NCI-H524 treated with DMSO at 0.1 percent for 48 hours (cell line): ENCODE data around the gene FHIT.

Experiments
- DNase-seq: peaks from one replicate; lab custom pipeline; 2025; lab: John Stamatoyannopoulos, UW

FHIT gene

DNA sequence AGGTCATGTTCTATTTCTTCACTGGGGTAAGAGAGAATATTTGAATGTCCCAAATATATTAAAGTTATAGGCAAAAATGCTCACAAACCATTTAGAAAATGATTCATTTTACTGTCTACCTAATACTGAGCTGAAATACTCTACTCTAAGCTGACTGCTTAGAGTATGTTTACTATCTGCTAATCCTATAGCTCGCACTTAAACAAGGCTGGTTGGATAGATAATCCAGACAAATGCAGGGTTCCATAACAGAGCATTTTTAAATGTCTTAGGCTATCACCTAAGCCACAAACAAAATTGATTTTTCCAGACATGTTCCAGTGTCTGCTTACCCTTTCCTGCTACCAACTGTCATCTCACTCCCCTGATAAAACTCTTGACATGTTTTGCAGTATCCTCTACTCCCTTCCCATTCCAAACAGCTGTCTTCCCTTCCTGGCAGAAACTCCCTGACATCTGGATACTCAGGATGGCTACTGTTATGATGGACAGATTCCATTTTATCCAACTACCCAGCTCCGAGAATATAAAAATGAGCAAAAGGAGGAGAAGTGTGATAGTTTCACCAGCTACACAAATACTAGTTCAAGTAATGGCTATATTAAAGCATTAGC is 1034.7 kb downstream of the FHIT start:
- no peak for DNase-seq

DNA sequence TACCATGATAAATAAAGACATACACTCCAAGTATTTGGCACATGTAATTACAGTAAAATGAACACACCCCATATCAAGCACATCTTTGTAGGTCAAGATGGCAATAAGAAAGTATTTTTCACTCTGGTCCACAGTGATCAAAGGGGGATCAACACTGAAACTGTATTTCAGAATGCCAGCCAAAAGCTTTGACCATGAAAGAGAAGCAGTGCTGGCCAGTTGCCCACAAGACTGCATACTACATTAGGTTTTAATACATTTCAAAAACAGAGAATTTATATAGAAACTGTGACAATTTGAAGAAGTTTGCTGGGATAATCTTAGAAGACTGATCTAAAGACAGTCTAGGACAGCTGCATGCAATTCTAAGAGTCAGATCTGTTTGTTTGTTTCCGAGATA is 1035.3 kb downstream of the FHIT start:
- DNase-seq: no peak

DNA sequence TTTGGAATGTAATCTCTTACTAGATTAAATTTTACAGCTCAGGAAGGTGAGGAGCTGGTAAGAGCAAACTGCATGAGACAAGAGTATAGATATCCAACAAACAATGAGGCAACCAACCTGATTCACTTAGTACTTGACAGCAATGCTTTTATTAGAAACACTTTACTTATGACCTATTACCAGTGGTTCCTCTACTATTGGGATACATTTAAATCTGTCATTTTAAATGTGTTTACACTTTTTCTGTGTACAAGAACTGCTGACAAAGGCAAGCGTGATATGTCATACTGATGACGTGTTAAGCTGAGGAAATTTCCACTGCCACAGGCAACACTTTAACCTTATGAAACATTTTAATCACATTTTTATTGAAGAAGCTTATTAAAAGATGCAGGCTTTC is 1043.3 kb downstream of the FHIT start:
- no peak for DNase-seq

DNA sequence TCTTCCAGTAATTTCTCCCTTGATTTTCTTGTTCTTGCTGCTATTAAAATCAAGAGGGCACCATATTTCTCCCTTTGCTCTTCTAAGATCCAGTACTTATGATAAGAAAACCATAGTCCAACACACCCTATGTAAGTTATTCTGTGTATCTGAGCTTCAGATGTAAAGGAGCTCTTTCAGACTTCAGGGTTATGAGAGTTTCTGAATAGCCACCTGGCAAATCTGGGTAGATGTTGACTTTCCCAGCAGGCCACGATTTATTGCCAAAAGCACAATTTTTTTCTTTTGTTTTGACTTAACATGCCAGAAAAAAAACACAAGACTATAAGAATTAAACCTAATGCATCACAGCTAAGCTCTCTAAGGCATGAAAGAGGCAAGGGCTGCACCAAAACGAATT is 1045.0 kb downstream of the FHIT start:
- no peak for DNase-seq

DNA sequence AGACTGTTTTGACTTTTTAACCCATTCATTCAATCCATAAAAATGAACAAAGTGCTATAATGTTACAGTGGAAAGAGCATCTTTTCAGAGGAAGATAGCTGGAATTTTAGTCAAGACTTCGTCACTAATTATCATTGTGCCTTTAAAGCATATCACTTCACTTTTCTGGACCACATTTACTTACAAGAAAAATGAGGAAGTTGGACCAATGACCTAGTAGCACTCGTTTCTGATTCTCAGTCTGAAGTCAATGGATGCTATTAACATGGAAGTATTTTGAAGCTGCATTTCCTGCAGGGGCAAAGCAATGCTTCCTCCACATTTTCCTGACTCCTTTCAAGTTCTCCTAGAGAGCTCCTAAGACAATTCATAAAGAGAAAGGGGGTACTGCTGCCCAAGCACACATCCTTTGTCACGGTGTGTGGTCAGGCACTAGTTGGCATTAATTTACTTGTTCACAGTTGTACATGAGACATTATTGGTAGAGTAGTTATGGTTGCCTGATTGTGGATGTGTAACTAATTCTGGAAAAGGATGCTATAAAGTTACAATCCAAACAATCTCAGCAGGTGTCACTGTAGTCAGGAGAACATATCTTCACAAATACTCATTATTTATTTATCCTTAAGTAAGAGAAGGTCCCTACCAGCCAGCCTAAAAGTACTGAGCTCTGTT is 1049.1 kb downstream of the FHIT start:
- no peak for DNase-seq

DNA sequence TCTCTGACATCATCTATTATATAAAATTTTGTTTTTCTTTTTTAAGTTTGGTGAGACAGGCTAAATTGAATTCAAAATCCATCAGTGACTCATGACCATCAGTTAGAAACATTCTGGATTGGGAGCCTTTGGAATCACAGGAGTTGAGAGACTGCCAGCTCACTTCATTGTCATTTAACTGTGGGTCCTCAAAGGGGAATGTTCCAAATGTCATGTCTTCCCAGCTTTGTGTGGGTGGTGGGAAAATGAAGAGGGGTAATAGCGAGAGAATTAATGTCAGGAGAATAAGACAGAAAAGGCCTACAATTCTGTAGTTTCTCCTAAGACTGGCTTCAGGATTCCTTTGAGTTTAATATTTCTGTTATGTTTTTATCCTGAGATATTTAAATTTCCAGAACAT is 1051.9 kb downstream of the FHIT start:
- DNase-seq: no peak

DNA sequence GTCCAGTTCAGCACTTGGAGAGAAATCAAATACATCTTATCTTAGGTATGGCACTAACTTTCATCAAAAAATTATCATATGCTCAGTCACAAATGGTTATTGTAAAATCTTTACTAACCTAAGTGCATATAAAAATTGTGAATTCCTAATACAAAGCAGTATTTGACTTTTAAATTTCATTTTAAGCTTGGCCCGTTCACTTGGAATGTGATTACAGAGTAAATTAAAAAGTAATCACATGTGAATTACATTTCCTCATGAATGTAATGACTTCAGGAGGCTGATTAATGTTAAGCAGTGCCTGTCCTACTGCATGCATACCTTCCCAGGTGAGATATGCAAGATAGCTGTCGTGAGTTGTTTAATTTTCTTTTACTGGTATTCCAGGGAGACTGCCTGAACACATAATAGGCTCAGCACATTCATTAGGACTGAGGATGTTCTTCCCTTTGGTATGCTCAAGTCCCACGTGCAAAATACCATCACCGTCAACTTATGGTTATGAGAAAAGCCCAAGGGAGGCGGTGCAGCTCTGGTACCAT is 1053.0 kb downstream of the FHIT start:
- no peak for DNase-seq

DNA sequence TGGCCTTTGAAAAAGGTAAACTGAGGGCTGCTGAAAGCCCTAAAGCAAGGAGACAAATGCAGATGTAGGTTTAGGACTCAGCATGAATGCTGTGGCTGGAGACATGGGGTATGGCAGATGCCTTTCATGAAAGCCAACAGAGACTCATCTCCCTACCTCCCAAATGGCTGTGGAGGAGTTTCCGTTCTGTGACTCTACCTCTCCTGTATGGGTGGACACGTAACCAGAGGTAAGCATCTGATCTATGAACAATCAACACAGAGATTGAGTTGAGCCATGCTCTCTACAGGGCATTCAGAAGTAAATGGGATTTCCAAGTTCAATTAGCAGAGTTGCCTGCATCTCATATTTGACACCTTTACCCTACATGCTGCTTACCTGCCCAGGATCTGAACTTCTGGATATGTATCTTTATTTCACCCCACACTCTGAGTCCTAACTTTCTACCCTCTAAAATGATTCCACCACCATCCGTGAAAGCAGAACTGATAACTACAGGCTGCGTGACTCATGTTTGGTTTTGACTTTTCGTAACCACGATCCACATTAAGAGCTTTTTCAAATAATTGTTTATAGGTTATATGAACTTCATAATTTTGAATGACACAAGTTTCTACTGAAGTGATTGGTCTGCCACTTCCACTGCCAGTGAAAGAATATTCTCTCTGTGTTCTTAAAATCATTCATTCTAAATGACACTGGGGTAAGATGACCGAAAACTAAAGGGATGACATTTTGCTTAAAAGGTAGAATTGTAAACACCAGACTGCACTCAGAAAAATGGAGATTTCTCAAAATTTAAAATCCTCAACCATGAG is 1058.7 kb downstream of the FHIT start:
- no peak for DNase-seq

DNA sequence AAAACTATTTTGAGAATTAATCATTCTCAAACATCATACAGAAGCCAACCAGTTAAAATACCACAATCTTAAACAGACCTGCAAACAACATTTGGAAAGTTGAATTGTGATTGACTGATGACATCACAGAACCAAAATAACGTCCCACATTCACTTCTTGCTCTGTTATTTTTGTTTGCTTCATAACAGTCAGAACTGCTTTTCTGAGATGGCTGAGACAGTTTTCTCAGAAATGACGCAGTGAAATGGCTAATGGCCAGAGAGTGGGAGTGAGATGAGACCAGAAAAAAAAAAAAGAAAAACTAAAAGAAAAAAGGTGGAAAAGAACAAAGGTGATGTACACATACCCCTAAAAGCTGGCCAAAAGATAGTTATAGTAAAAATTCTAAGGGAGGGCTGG is 1061.2 kb downstream of the FHIT start:
- DNase-seq: no peak

DNA sequence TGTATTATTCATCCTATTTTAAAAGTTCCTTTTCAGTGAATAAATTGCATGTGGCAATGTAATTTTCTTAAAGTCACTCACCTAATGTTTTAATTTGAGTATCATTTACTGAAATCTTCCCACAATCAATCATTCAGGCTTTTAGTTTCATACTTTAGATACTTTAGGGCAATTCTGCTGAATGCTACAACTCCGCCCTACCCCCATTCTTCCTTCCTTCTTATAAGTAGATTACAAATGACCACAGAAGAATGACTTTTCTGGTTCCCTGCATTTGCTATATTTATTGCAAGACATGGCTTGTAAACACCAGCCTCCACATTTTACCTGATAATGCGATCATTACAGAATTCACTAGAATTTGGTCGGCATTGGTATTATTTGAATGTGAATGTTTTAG is 1061.9 kb downstream of the FHIT start:
- DNase-seq: no peak

DNA sequence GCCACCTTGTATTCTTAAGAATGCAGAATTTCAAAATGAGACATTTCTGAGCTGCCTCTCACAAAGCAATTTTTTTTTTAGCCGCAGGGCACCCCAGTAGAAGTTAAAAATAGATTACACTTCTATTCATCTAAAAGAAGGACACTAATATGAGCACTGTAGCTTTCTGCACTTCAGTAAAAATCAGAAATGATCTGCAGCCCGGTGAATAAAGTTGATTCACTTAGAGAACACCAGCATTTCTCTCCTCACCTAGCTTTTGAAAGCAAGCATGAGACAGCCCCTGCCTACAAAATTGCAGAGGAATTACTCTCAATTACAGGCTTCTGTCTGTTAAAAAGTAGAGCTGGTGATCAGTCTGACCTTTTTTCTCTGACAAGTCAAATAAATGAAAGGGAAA is 1062.4 kb downstream of the FHIT start:
- DNase-seq: no peak

DNA sequence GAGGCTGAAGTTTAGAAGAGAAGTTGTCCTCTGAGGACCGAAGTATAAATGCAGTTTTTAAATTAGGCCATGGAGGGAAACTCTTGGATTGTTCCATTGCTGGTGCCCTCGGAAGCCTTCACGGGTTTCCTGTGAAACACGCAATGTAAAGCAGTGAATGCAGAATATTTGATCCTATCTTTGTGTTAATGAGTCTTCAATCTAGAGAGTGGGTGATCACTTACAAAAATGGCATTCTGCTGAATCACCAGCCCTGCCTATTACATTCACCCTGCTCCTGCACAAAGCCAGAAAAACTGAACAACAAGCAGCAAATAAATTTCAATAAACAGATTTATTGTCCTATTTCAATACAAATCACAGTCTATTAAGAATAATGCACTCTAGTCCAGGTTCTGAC is 1063.9 kb downstream of the FHIT start:
- no peak for DNase-seq

DNA sequence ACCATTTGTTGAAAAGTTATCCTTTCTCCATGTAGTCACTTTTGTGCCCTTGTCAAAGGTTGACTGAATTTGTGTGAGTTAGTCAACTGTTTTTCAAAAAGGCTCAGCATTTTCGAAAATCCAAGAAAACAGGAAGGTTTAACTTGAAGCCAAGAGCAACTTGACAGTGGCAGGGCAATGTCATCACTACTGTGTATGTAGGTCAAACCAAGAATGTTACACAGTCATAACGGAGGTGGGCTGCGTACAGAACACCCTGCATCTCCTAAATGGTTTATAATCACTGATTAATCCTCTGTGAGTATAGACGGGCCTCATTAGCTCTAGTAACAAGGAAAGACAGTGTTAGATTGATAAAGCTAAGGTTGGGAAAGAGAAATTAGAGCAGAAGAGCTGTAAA is 1064.9 kb downstream of the FHIT start:
- no peak for DNase-seq

DNA sequence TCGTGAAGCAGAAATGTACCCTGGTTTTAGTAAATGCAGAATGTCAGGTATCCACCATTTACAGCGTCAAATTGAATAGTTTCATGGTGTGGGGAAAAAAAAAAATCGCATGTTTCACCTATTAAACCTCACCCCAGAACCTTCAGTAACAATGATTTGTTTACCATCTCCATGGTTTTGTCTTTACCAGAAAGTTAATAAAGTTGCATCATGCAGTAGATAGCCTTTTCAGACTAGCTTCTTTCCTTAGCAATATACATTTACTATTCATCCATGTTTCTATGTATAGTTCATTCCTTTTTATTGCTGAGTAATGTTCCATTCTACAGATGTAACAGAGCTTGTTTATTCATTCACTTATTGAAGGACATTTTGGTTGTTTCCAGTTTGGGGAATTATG is 1066.1 kb downstream of the FHIT start:
- no peak for DNase-seq

DNA sequence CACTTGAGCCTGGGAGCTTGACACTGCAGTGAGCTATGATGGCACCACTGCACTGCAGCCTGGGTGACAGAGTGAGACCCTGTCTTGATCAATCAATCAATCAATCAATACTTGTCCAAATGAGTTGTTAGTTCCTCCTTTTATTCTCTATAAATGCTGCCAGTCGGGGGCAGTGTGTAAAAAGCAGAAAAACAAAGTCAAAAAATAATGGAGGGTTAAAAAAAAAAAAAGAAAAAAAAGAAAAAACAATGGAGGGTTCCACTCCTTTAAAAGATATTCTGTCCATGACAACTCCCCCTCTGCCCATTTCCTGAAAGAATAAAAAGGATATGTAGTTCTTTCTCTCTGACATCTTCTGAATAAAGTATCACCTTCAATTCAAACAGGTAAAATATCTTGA is 1068.6 kb downstream of the FHIT start:
- no peak for DNase-seq

DNA sequence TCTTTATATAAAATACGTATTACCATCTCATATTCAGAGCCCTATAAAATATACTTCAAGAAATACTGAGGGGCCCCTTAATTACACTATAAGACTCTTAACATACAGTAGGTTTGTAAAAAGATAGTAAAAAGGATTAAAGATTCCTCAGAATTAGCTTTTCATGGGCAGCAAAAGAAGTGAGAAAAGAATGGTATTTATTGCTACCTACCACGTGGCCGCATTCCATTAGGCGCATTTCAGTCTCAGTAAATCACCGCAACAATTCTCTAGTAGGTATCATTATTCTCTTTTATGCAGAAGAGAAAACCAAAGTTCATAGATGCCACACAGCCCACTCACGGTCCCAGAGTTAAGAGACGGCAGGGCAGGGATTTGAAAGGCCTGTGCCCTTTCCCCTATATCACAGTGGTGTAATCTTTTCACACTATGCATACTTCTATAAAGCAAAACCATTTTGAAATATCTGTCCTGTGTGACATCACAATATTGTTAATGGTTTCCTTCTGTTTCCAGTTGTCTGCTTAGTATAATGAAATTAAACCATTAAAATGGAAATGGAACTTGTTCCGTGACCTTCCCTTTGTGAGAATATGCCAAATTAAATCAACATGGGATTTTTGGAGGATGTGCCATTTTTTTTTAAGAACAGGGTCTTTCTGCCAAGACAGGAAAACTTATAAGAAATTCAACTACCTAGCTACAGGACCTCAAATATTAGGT is 1072.2 kb downstream of the FHIT start:
- no peak for DNase-seq

DNA sequence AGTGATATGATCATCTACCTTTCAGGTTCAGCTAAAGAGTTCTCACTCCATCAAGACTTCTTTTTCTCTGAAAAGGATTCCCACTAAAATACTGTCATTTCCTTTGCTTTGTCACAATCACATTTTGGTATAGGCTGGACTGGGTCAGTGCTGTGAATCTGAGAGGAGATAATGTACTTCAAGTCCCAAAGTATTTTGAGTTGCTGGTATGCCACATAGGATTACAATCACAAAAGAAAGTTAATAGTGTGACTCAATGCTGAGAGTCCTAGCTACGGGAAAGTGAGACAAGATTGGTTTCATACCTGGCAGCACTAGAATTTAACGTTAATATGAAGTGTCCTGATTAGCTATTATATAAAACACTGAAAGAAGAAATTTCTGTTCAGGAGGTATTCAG is 1073.5 kb downstream of the FHIT start:
- DNase-seq: no peak

DNA sequence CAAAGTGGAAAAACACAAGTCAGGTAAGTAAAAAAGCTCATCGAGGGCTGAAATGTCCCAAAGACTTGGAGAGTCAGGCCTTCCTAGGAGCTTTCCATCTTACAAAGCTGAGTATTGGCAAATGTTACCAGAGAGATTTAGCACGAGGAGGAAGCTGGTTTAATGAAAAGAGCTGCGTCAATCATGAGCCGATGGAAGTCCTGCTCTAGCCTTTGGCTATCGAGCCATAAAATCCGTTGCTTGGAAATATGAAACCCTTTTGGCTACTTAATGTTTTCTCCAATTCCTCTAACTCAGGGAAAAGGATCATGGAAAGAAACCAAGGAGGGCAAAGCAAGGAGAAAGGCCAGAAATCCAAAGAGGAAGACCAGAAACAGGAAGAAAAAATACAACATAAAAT is 1074.6 kb downstream of the FHIT start:
- DNase-seq: no peak

DNA sequence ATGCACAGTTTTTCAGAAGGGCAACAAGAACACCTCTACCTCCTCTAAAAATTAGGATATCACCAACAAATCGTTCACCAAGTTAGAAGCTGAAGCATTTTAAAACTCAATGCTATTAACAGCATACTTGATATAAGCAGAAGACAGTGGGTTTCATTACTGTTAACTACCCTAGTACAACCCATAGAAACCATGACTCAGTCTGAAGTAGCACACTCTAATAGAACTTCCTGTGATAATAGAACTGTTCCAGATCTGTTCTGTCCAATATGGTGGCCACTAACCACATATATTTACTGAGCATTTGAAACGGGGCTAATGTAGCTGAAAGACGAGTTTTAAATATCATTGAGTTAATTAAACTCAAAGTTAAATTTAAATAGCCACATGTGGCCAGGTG is 1075.6 kb downstream of the FHIT start:
- no peak for DNase-seq

DNA sequence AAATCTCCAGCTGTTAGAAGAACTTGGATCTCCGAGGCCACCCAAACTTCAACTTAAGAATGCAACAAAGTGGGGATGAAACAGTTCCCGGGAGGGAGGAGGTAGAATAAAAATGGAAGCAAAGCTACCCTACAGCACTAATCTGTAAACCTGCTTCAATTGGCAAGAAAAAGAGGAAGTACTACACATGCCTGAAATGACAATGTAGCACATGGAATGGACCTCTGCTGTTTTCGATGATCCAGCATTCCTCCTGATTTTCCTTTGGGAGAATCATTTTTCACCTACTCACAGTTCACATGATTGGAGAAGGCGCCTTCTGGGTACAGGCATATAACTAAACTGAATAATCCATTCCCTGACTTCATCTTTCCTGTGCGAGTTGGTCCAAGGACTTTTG is 1081.5 kb downstream of the FHIT start:
- DNase-seq: no peak

DNA sequence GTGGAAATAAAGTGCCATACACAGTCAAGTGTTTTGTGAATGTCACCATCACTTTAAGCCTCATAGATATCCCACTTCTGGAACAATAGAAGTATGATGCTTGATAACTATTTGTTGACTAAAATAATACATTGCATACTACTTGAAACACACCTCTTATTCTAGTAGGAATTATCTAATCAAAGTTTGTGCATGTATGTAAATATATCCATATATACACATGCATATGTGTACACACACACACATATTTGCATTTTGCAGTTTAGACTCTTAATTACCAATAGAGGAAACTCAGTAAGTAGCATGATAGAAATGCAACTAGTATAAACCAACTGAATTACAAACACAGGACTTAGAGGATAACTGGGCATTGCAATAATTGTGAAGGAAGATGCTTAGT is 1084.1 kb downstream of the FHIT start:
- DNase-seq: no peak
